T-helper 1 cell (primary cell): Measurements from ENCODE around the gene COL19A1.
"Not testable (repeated sequence)": the region's sequence is repeated elsewhere in the genome, so short reads cannot be mapped to it uniquely, and the experiment has no call there.

ENCODE experiments used
- DNase-seq, 5 donors: peaks; one replicate each; pipeline ENCODE4 v3.0.0-alpha.2; 2012 to 2020

COL19A1 gene

GRCh38 chr6:69901361-69901760, 35.0 kb downstream of the COL19A1 start:
- no peak for DNase-seq

GRCh38 chr6:69907981-69908498, 41.7 kb downstream of the COL19A1 start:
- no peak for DNase-seq

- no peak for DNase-seq
Measured at GRCh38 chr6:69913361-69913760, 47.0 kb downstream of the COL19A1 start.

GRCh38 chr6:69914015-69914485, 47.7 kb downstream of the COL19A1 start:
- no peak for DNase-seq

DNA sequence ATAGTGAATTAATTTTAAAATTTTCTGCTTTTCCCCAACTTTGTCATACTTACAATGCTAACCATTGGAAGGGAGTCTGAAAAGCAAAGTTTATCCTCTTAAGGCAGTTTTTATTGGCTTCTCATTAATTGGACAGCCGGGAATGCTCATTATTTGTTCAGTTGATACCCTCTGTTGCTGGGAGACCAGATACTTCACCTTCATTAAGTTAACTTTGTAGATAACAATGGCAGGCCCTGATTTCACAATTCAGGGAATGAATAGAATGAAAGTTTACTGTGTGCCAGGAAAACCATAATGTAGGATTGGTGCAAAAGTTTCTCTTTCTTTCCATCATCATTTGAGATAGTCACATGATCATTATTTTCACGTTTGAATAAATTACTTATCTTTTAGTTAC, 49.0 kb downstream of the COL19A1 start:
- no peak for DNase-seq

DNA sequence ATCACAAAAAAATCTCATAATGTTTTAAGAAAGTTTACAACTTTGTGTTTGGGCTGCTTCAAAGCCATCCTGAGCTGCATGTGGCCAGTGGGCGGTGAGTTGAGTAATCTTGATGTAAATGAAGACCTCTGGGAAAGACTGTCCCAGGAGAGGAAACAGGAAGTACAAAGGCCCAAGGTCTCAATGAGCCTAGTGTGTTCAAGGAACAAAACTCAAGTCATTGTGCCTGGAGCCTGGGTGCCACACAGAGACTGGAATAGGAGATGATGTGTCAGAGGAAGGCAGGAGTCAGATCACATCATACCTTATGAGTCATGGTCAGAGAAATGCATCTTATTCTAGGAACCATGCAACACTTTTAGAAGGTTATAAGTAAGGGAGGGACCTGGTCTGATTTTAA, 51.5 kb downstream of the COL19A1 start:
- DNase-seq: peak in 1 of 5 donors; percentile 48

DNA sequence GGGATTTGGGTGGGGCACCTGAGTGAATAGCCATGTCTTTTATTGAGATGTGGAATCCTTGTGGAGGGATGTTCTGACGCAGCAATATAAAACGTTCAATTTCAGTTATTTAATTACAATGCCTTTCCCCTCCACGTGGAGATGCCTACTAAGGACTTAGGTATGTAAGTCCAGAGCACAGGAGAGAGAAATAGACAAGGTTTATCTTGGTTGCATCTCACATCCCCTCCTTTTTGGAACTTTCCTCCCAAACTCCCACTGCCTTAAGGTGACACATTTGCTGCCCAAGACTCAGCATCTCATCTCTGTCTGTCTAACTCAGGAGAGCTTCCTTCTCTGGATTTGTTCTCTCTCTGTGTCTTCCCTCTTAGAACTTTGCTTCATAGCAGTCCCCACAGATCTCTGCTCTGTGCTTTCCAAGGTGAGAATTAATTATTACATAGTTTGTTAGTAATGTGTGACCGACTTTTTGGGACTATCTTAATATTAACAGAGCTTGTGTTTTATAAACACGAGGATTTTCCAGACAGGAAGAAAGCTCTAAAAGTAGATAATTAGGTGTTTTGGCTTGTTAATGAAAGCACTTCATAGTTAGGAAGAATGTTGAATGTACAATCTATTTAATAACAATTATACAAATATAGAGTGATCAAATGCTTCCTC, 52.6 kb downstream of the COL19A1 start:
- no peak for DNase-seq

DNA sequence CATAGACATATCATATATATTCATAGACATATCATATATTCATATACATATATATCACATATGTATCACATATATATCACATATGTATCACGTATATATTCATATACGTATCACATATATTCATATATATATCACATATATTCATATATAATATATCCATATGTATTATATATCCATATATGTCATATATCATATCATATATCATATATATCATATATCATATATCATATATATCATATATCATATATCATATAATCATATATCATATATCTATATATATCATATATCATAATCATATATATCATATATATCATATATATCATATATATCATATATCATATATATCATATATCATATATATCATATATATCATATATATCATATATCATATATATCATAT, 54.7 kb downstream of the COL19A1 start:
- not testable (repeated sequence) for DNase-seq

GRCh38 chr6:69921611-69922010, 55.3 kb downstream of the COL19A1 start:
- not testable (repeated sequence) for DNase-seq

- DNase-seq: no peak
Measured at GRCh38 chr6:69926745-69927144, 60.4 kb downstream of the COL19A1 start.

- no peak for DNase-seq
Measured at GRCh38 chr6:69933239-69933638, 66.9 kb downstream of the COL19A1 start.

- DNase-seq: no peak
Measured at GRCh38 chr6:69935079-69935478, 68.7 kb downstream of the COL19A1 start.

GRCh38 chr6:69936674-69937363, 70.5 kb downstream of the COL19A1 start:
- no peak for DNase-seq

- DNase-seq: no peak
Measured at GRCh38 chr6:69937402-69938136, 71.2 kb downstream of the COL19A1 start.

DNA sequence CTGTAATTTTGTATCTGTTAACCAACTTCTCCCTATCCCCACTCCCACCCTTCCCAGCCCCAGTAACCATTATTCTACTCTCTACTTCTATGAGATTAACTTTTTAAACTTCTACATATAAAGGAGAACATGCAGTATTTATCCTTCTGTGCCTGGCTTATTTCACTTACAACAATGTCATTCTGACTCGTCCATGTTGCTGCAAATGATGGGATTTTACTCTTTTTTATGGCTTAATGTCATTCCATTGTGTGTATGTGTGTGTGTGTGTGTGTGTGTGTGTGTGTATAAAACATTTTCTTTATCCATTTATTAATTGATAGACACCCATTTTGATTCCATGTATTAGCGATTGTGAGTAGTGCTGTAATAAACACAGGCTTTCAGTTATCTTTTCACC, 76.1 kb downstream of the COL19A1 start:
- no peak for DNase-seq

- no peak for DNase-seq
Measured at GRCh38 chr6:69945192-69945591, 78.8 kb downstream of the COL19A1 start.

DNA sequence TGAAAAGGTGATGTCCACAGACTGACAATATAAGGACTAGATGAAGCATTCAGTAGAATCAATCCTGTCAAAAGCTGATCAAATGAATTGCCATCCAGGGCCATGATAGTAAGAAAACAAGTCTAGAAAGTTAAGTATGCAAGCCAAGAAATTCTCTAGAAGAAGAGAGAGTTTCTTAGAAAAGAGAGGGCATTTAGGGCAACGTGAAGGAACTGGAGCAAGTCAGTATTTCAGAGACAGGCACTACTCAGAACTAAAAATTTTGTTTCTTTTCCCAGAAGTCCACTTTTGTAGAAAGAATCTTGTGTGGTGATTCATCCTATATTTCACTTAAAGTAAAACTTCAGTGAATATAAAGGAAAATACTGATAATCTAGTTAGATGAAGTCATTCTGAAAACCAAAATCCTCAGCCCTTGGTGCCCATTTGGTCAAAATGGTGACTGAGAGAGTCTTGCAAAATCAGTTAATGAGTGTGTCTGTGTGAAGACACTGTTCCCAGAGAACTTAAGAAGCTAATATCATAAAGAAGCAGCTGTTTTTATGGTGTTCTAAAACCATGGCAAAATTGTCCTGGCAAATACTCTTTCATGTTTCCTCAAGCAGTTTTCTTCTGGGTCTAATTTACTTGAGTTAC, 82.2 kb downstream of the COL19A1 start:
- peak in 1 of 5 donors; percentile 1 for DNase-seq

- DNase-seq: no peak
Measured at GRCh38 chr6:69953491-69953890, 87.1 kb downstream of the COL19A1 start.

DNA sequence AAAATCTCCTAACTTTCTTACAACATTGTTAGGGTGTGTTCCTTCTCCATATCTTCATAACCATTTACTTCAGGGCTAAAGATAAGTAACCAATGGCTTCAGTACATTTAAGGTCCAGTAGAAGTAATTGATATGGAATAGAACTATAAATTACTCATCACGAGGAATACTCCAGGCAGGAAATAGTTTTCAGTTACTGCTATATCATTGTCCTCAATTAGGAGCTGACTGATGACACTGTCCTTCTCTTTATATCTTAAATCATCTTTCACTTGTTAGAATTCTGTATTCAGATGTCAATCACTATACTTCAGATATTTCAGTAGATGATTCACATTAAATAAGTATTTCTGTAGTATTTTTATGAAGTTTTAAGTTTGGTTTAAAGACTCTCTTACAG, 88.4 kb downstream of the COL19A1 start:
- DNase-seq: no peak

DNA sequence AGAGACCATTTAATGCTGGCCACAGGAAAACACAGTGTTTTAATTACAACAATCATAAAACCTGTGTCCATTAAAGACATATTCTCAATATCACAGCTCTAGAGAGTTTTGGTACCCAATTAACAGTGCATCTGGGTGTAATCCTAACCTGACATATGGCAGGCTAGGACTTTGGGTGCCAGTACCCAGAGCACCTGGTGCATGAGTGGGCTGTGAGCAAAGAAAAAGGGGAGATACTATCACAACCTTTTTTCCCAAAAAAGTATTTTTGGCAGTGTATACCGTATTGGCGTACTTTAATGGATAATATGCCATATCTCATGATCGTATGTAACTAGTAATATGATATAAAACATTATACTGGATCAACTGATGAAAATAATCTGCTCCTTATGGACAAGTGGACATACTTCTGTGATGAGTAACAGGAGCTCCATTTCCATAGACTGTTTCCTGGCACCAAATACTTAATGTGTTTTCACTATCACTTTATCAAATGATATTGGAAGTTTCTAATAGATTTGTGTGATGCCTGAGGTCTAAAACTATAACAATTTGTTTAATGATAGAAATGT, 91.7 kb downstream of the COL19A1 start:
- DNase-seq: no peak

- DNase-seq: no peak
Measured at GRCh38 chr6:69958978-69959377, 92.6 kb downstream of the COL19A1 start.

- not testable (repeated sequence) for DNase-seq
Measured at GRCh38 chr6:69965974-69966373, 99.6 kb downstream of the COL19A1 start.

GRCh38 chr6:69973138-69973537, 106.8 kb downstream of the COL19A1 start:
- no peak for DNase-seq
